ENCODE data around the gene EGLN2. TPM values are rescaled to one million over a fixed set of nuclear protein-coding genes. Genes with fewer than 3 reads are reported as not detected.
"Not testable (repeated sequence)": the region's sequence is repeated elsewhere in the genome, so short reads cannot be mapped to it uniquely, and the experiment has no call there.

EGLN2 gene
- total RNA-seq, 2 donors from 2014 or later: 113 to 127 TPM

DNA sequence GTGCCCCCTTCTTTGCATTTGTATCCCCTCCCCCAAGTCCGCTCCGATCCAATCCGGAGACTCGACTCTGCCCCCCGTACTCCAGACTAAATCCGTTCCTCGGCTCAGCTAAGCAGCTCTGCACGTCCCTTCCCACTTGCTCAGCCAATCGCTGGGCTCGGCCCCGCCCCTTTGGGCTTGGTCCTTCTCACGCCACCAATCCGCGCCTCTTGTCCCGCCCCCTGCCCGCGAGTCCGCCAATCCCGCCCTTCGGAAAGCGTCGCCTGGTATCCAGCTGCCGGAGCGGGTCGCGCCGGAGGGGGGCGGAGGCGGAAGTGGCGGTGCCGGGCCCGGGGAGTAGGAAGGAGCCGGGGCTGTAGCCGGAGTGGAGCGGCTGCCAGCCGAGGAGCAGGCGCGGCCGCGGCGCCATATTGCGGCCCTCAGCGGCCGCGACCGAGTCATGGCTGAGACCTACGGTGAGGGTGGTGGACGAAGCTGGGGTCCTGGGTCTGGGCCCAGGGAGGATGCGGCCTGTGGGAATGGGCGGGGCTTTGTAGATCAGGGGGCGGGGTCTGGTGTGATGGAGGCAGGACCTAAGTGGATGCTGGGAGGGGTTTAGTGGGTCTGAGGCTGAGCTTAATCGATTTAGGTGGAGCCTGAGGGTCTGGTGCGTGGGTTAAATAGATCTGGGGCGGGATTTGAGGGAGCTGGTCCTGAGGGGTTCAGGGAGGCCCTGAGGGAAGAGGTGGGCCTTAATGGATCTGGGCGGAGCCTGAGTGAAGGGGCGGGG lies 20.9 kb upstream of the EGLN2 start, which contains the start of gene RAB4B:
Gene RAB4B, plus strand, starts transcription at position 311 of the 769 bp plus-strand sequence. Its CDS starts 129 bp downstream, at position 440.
- Histone ChIP-seq H3K27ac (peak within 1 kb of the TSS; percentile 87 to 99), H3K4me3 (peak within 1 kb of the TSS; percentile 70), H3K27me3 (replicated peaks; ENCODE audit: insufficient read depth) (no peaks in the 10 kb centered on the region), H3K36me3 (no peaks in the 10 kb centered on the region), H3K4me1 (ENCODE audit: control insufficient read depth in 1 of 2, low read depth in 2 of 2) (peaks cover 13 to 23% of the 10 kb centered on the region in 2 donors), H3K9me3 (no peaks in the 10 kb centered on the region)
- DNase-seq (ENCODE audit: low spot score) (peak; percentile 99), ATAC-seq (ENCODE audit: insufficient number of reproducible peaks, low FRiP score, low read depth) (peak; percentile 93)
- TF ChIP-seq, protein P1, sequence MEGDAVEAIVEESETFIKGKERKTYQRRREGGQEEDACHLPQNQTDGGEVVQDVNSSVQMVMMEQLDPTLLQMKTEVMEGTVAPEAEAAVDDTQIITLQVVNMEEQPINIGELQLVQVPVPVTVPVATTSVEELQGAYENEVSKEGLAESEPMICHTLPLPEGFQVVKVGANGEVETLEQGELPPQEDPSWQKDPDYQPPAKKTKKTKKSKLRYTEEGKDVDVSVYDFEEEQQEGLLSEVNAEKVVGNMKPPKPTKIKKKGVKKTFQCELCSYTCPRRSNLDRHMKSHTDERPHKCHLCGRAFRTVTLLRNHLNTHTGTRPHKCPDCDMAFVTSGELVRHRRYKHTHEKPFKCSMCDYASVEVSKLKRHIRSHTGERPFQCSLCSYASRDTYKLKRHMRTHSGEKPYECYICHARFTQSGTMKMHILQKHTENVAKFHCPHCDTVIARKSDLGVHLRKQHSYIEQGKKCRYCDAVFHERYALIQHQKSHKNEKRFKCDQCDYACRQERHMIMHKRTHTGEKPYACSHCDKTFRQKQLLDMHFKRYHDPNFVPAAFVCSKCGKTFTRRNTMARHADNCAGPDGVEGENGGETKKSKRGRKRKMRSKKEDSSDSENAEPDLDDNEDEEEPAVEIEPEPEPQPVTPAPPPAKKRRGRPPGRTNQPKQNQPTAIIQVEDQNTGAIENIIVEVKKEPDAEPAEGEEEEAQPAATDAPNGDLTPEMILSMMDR (IDR thresholded peaks at IDR 0.05): no peak

DNA sequence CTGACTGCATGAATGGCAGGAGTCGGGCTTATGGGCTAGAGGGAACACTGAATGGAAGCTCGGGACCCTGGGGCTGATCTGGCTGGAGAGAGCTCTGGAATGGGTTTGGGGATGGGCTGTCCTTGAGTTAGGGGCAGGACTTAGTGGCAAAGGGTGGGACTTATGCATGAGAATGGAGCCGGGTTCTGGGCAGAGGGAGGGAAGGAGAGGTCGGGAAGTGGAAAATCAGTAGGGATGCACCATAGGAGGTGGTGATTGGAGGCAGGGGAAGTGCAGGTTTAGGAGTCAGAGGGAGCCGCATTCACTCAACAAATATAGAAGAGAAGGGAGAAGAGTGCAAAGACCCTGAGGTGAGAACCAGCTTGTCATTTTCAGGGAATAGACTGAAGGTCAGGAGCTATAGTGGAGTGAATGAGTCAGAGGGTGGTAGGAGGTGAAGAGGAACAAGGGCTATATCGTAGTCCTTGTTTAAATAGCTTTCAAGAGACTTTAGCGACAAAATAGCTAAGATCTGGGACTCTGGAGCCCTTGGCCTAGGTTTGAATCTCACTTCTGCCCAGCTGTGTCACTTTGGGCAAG lies 20.2 kb upstream of the EGLN2 start:
- Histone ChIP-seq H3K4me3 (peak overlapping the region; percentile 70), H3K36me3 (no peaks in the 10 kb centered on the region), H3K27ac (peak overlapping the region; percentile 87 to 99), H3K9me3 (no peaks in the 10 kb centered on the region), H3K27me3 (replicated peaks; ENCODE audit: insufficient read depth) (no peaks in the 10 kb centered on the region), H3K4me1 (ENCODE audit: control insufficient read depth in 1 of 2, low read depth in 2 of 2) (peaks cover 13 to 23% of the 10 kb centered on the region in 2 donors)
- TF ChIP-seq, protein P1 (IDR thresholded peaks at IDR 0.05): no peak
- no peak for ATAC-seq (ENCODE audit: insufficient number of reproducible peaks, low FRiP score, low read depth)
- DNase-seq (ENCODE audit: low spot score): no peak

DNA sequence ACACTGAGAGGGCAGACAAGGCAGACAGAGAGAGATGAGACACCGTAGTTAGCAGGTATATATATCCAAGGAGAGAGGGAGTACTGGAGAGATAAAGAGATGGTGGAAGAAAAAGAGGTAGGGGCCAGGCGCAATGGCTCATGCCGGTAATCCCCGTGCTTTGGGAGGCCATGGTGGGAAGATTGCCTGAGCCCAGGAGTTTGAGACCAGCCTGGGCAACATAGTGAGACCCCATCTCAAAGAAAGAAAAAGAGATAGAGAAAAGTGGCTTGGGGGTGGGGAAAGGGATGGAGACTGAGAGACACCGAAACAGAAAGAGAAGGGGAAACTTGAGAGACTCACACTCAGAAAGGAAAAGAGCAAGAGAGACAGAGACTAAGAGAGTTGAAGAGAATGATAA lies 18.4 kb upstream of the EGLN2 start:
- Histone ChIP-seq H3K27me3 (replicated peaks; ENCODE audit: insufficient read depth) (no peaks in the 10 kb centered on the region), H3K27ac (no peak overlapping the region), H3K4me3 (no peak overlapping the region), H3K4me1 (ENCODE audit: control insufficient read depth in 1 of 2, low read depth in 2 of 2) (peaks cover 13 to 23% of the 10 kb centered on the region in 2 donors), H3K36me3 (no peaks in the 10 kb centered on the region), H3K9me3 (no peaks in the 10 kb centered on the region)
- DNase-seq (ENCODE audit: low spot score) (no peak), ATAC-seq (ENCODE audit: insufficient number of reproducible peaks, low FRiP score, low read depth) (no peak)
- TF ChIP-seq, protein P1 (IDR thresholded peaks at IDR 0.05): no peak

DNA sequence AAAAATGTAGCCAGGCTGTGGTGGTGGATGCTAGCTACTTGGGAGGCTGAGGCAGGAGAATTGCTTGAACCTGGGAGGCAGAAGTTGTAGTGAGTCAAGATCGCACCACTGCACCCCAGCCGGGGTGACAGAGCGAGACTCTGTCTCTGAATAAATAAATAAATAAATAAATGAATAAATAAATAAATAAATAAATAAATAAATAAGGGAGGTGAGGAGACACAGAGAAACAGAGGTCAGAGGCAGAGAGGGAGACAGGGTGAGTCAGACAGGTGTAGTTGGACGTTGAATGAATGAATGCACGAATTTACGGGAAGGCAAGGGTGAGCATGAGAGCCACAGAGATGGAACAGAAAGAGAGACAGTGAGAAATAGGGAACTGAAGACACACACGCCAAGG lies 17.9 kb upstream of the EGLN2 start:
- H3K27ac ChIP-seq: no peak overlapping the region
- no peak for ATAC-seq (ENCODE audit: insufficient number of reproducible peaks, low FRiP score, low read depth)
- no peak for DNase-seq (ENCODE audit: low spot score)
- no peaks in the 10 kb centered on the region for H3K36me3 ChIP-seq
- H3K4me3 ChIP-seq: no peak overlapping the region
- no peaks in the 10 kb centered on the region for H3K9me3 ChIP-seq
- H3K4me1 ChIP-seq (ENCODE audit: control insufficient read depth in 1 of 2, low read depth in 2 of 2): peaks cover 13 to 23% of the 10 kb centered on the region in 2 donors
- TF ChIP-seq, protein P1 (IDR thresholded peaks at IDR 0.05): no peak
- no peaks in the 10 kb centered on the region for H3K27me3 ChIP-seq (replicated peaks; ENCODE audit: insufficient read depth)

DNA sequence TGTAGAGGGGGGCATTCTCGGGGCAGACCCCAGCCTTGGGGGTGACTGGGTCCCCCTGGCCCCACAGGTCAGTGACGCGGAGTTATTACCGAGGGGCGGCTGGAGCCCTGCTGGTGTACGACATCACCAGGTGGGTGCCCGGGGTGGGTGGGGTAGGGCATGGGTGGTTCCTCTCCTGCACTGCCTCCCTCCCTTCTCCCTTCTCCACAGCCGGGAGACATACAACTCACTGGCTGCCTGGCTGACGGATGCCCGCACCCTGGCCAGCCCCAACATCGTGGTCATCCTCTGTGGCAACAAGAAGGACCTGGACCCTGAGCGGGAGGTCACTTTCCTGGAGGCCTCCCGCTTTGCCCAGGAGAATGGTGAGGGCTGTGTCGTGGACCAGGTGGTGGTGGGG lies 15.3 kb upstream of the EGLN2 start:
- ATAC-seq (ENCODE audit: insufficient number of reproducible peaks, low FRiP score, low read depth): no peak
- TF ChIP-seq, protein P1 (IDR thresholded peaks at IDR 0.05): no peak
- Histone ChIP-seq H3K4me1 (ENCODE audit: control insufficient read depth in 1 of 2, low read depth in 2 of 2) (peaks cover 7 to 14% of the 10 kb centered on the region in 2 donors), H3K4me3 (no peak overlapping the region), H3K27ac (no peak overlapping the region), H3K27me3 (replicated peaks; ENCODE audit: insufficient read depth) (no peaks in the 10 kb centered on the region), H3K36me3 (peaks cover 8% of the 10 kb centered on the region), H3K9me3 (no peaks in the 10 kb centered on the region)
- no peak for DNase-seq (ENCODE audit: low spot score)

DNA sequence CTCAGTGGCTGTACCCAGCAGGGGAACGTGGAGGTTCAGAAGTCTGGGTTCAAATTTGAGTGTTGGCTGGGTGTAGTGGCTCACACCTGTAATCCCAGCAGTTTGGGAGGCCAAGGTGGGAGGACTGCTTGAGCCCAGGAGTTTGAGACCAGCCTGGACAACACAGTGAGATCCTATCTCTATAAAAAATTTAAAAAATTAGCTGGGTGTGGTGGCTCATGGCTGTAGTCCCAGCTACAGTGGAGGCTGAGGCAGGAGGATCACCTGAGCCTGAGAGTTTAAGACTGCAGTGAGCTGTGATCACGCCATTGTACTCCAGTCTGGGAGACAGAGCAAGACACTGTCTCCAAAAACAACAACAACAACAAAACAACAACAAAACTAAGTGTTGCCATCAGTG lies 14.8 kb upstream of the EGLN2 start:
- H3K36me3 ChIP-seq; ATAC-seq (ENCODE audit: insufficient number of reproducible peaks, low FRiP score, low read depth); H3K27me3 ChIP-seq (replicated peaks; ENCODE audit: insufficient read depth): not testable (repeated sequence)

More for the DNA sequence above, 14.8 kb upstream of the EGLN2 start:
- H3K4me3 ChIP-seq; H3K27ac ChIP-seq; DNase-seq (ENCODE audit: low spot score); H3K4me1 ChIP-seq (ENCODE audit: control insufficient read depth in 1 of 2, low read depth in 2 of 2); H3K9me3 ChIP-seq: not testable (repeated sequence)
